HCT116 (cell line): ENCODE measurements around the gene SH2D1B. TPM values are rescaled to one million over a fixed set of nuclear protein-coding genes. Genes with fewer than 3 reads are reported as not detected.

Experiments used
- ATAC-seq: fragments of 200-7000 bp; cut with Tn5 transposase; 2 replicates; pipeline ENCODE4 v1.9.1; 2020; ENCODE audit warnings: mild to moderate bottlenecking, moderate library complexity
- BruUV-seq: library from RNA; stranded (reverse); fragments of 400-500 nt; replicated peaks from 2 replicates; lab custom pipeline; 2021; lab: Mats Ljungman, UMichigan
- CTCF ChIA-PET: fragments of 300-600 bp; sonication (Branson Sonifier 250); formaldehyde crosslinking; loops from one replicate; lab custom pipeline; 2021; ENCODE audit warnings: antibody characterized with exemption; lab: Charles Lee
- POLR2A ChIA-PET: fragments of 300-600, 350-600 bp; sonication (Branson Sonifier 250); formaldehyde crosslinking; loops from one replicate; lab custom pipeline; 2021; ENCODE audit warnings: antibody characterized with exemption; lab: Charles Lee
- RAD21 ChIA-PET, 2 experiments: fragments of 300-600 bp; sonication (Branson Sonifier 250); formaldehyde crosslinking; loops; one replicate each; lab custom pipeline; 2023; ENCODE audit warnings: low total read pairs in 2 of 2; ENCODE audit not compliant: uncharacterized antibody in 2 of 2, unreplicated experiment in 2 of 2, low non-redundant PET in 1 of 2; lab: Charles Lee
- DNase-seq: peaks from one replicate; pipeline ENCODE4 v3.0.0-alpha.2; 2010; ENCODE audit warnings: low read depth, low spot score
- H2AFZ ChIP-seq: fragments of 200-600 bp; shearing (Covaris generic), sonication (generic); 2 replicates; pipeline ENCODE4 v1.6.1; 2017; ENCODE audit warnings: low read depth, mixed run types, mixed read lengths, antibody characterized with exemption, low read length; ENCODE audit not compliant: poor library complexity, severe bottlenecking
- H3K27ac ChIP-seq: 2 replicates; pipeline ENCODE4 v1.5.1; 2012; ENCODE audit warnings: low read depth, low read length
- H3K27me3 ChIP-seq: fragments of 200-600 bp; sonication (generic); 2 replicates; pipeline ENCODE4 v1.6.1; 2016; ENCODE audit warnings: mixed run types, low read length, mixed read lengths; ENCODE audit not compliant: insufficient read depth
- H3K36me3 ChIP-seq, 2 experiments: fragments of 200-500 bp in 1 of 2; fragments of 200-600 bp in 1 of 2; sonication (Bioruptor generic) in 1 of 2; sonication (generic) in 1 of 2; 2 replicates each; pipeline versions ENCODE4 v1.5.1 to v1.6.1; 2014 to 2016; ENCODE audit warnings: low read length in 2 of 2, inconsistent platforms in 1 of 2, mixed read lengths in 1 of 2, mixed run types in 1 of 2; ENCODE audit not compliant: insufficient read depth in 2 of 2, control insufficient read depth in 1 of 2
- H3K4me1 ChIP-seq, 2 experiments: fragments of 200-600 bp in 1 of 2; sonication (generic) in 1 of 2; 2 replicates each; pipeline versions ENCODE4 v1.5.1 to v1.6.1; 2012 to 2017; ENCODE audit warnings: low read length in 2 of 2, inconsistent platforms in 1 of 2, mild to moderate bottlenecking in 1 of 2, mixed read lengths in 1 of 2, mixed run types in 1 of 2, moderate library complexity in 1 of 2; ENCODE audit not compliant: insufficient read depth in 2 of 2, control insufficient read depth in 1 of 2
- H3K4me2 ChIP-seq: fragments of 200-600 bp; sonication (generic); 2 replicates; pipeline ENCODE4 v1.6.1; 2017; ENCODE audit warnings: mixed run types, low read length, mixed read lengths
- H3K4me3 ChIP-seq, 2 experiments: fragments of 200-600 bp in 1 of 2; sonication (generic) in 1 of 2; replicated peaks in 1 of 2; 2 replicates each; pipeline ENCODE4 v1.5.1; 2011 to 2016; ENCODE audit warnings: low read length in 2 of 2, control low read depth in 1 of 2, low read depth in 1 of 2, mild to moderate bottlenecking in 1 of 2, mixed read lengths in 1 of 2, mixed run types in 1 of 2
- H3K79me2 ChIP-seq: fragments of 200-600 bp; sonication (generic); 2 replicates; pipeline ENCODE4 v1.6.1; 2017; ENCODE audit warnings: mild to moderate bottlenecking, mixed run types, low read length, moderate library complexity, mixed read lengths; ENCODE audit not compliant: insufficient read depth
- H3K9ac ChIP-seq: fragments of 200-600 bp; sonication (generic); 2 replicates; pipeline ENCODE4 v1.6.1; 2016; ENCODE audit warnings: low read length, mixed read lengths
- H3K9me2 ChIP-seq: fragments of 200-600 bp; sonication (generic), shearing (Covaris generic); 2 replicates; pipeline ENCODE4 v1.6.1; 2017; ENCODE audit warnings: mixed run types, mild to moderate bottlenecking, moderate library complexity; ENCODE audit not compliant: insufficient read depth
- H3K9me3 ChIP-seq, 2 experiments: fragments of 200-500 bp in 1 of 2; fragments of 200-600 bp in 1 of 2; sonication (Bioruptor generic) in 1 of 2; sonication (generic) in 1 of 2; 2 replicates each; pipeline ENCODE4 v1.6.1; 2014 to 2017; ENCODE audit warnings: low read length in 2 of 2, mixed read lengths in 2 of 2, inconsistent platforms in 1 of 2, low read depth in 1 of 2, mild to moderate bottlenecking in 1 of 2, mixed run types in 1 of 2, moderate library complexity in 1 of 2; ENCODE audit not compliant: control insufficient read depth in 1 of 2, insufficient read depth in 1 of 2
- H4K20me1 ChIP-seq: fragments of 200-600 bp; sonication (generic), shearing (Covaris generic); 2 replicates; pipeline ENCODE4 v1.6.1; 2017; ENCODE audit warnings: mixed run types, mild to moderate bottlenecking, moderate library complexity; ENCODE audit not compliant: insufficient read depth
- CBX3 ChIP-seq: IDR thresholded peaks from 2 replicates; pipeline ENCODE4 v1.6.1; 2012; ENCODE audit warnings: low read depth
- CEBPB ChIP-seq: IDR thresholded peaks from 2 replicates; pipeline ENCODE4 v1.6.1; 2012; ENCODE audit warnings: low read depth
- EGR1 ChIP-seq: IDR thresholded peaks from 2 replicates; pipeline ENCODE4 v1.6.1; 2012; ENCODE audit warnings: low read depth
- EZH2 ChIP-seq: fragments of 200-600 bp; sonication (generic); IDR thresholded peaks from 2 replicates; pipeline ENCODE4 v1.6.1; 2017; ENCODE audit warnings: antibody characterized with exemption, mixed run types
- EZH2phosphoT487 ChIP-seq: fragments of 200-600 bp; IDR thresholded peaks from 2 replicates; pipeline ENCODE4 v1.6.1; 2018; ENCODE audit warnings: antibody characterized with exemption, borderline replicate concordance
- JUND ChIP-seq: IDR thresholded peaks from 2 replicates; pipeline ENCODE4 v1.6.1; 2012
- POLR2A ChIP-seq: IDR thresholded peaks from 2 replicates; pipeline ENCODE4 v1.7.0; 2011; ENCODE audit warnings: borderline replicate concordance; ENCODE audit not compliant: insufficient read depth, insufficient read length; ENCODE audit errors: extremely low read depth
- POLR2AphosphoS5 ChIP-seq: IDR thresholded peaks from 2 replicates; pipeline ENCODE4 v1.6.1; 2011; ENCODE audit warnings: mild to moderate bottlenecking, low read depth, low read length, moderate library complexity
- RAD21 ChIP-seq: IDR thresholded peaks from 2 replicates; pipeline ENCODE4 v1.6.1; 2012; ENCODE audit warnings: low read depth, mild to moderate bottlenecking
- SIN3A ChIP-seq: IDR thresholded peaks from 2 replicates; pipeline ENCODE4 v1.6.1; 2012; ENCODE audit warnings: low read depth
- SP1 ChIP-seq: IDR thresholded peaks from 2 replicates; pipeline ENCODE4 v1.6.1; 2012; ENCODE audit warnings: low read depth
- SRF ChIP-seq: IDR thresholded peaks from 2 replicates; pipeline ENCODE4 v1.6.1; 2012; ENCODE audit warnings: low read depth
- TCF7L2 ChIP-seq: IDR thresholded peaks from 2 replicates; pipeline ENCODE4 v1.7.0; 2011; ENCODE audit warnings: borderline replicate concordance, inconsistent platforms; ENCODE audit not compliant: insufficient read depth, insufficient read length; ENCODE audit errors: extremely low read depth
- YY1 ChIP-seq: IDR thresholded peaks from 2 replicates; pipeline ENCODE4 v1.6.1; 2011; ENCODE audit warnings: low read length, low read depth, moderate library complexity, mild to moderate bottlenecking; ENCODE audit not compliant: insufficient replicate concordance; ENCODE audit errors: extremely low read depth
- ZFX ChIP-seq: fragments of 450-650 bp; IDR thresholded peaks from 2 replicates; pipeline ENCODE4 v1.6.1; 2017
- ZNF274 ChIP-seq: fragments of 200-500 bp; sonication (Bioruptor generic); IDR thresholded peaks from 2 replicates; pipeline ENCODE4 v1.6.1; 2014; ENCODE audit warnings: mild to moderate bottlenecking, low read depth, low read length, inconsistent platforms
- intact Hi-C: fragments of 100-400 bp; cut with micrococcal nuclease; formaldehyde crosslinking; loops from 2 replicates; pipeline ENCODE4 v1.10.0; 2022
- total RNA-seq: library from RNA; stranded (reverse); gene quantifications from one replicate; pipeline ENCODE4 v1.2.1, GENCODE V29; 2021; ENCODE audit not compliant: unreplicated experiment
- TF ChIP-seq, protein P1 (sequence below): IDR thresholded peaks from 2 replicates; pipeline ENCODE4 v1.6.1; 2012
- TF ChIP-seq, protein P2 (sequence below): IDR thresholded peaks from 2 replicates; pipeline ENCODE4 v1.6.1; 2012
- TF ChIP-seq, protein P3 (sequence below), 3 experiments: fragments of 200-600 bp in 1 of 3; sonication (generic) in 1 of 3; IDR thresholded peaks in 2 of 3; conservative IDR thresholded peaks in 1 of 3; 2 replicates each; pipeline ENCODE4 v1.5.1; 2012 to 2017; ENCODE audit warnings: low read depth in 2 of 3, low read length in 2 of 3, antibody characterized with exemption in 1 of 3, borderline replicate concordance in 1 of 3, control low read depth in 1 of 3, mild to moderate bottlenecking in 1 of 3, mixed read lengths in 1 of 3, mixed run types in 1 of 3, moderate library complexity in 1 of 3; ENCODE audit not compliant: insufficient read depth in 1 of 3
- TF ChIP-seq, protein P4 (sequence below): IDR thresholded peaks from 2 replicates; pipeline ENCODE4 v1.6.1; 2012; ENCODE audit warnings: low read depth

Gene SH2D1B
- total RNA-seq, 1 experiment from 2014 or later: 0.12 TPM

DNA sequence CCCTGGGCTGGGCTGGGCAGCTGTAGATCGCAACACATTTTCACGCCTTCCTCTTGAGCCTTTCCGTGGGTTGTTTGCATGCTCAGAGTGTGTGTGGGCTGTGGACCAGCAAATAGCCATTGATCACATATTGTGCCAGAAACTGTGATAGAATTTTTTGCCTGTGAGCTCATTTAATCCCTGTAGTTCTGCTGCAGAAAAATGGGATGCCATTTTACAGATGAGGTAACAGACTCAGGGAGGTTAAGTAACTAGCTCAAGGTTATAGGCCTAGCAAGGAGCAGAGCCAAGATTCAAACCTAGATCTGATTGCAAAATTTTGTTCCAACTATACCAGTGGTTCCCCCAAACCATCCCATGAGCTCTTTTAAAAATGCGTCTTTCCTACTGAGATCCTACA is 45.8 kb downstream of the SH2D1B start (continued):
- TF ChIP-seq TCF7L2 (no peak), YY1 (no peak), EZH2phosphoT487 (no peak)

DNA sequence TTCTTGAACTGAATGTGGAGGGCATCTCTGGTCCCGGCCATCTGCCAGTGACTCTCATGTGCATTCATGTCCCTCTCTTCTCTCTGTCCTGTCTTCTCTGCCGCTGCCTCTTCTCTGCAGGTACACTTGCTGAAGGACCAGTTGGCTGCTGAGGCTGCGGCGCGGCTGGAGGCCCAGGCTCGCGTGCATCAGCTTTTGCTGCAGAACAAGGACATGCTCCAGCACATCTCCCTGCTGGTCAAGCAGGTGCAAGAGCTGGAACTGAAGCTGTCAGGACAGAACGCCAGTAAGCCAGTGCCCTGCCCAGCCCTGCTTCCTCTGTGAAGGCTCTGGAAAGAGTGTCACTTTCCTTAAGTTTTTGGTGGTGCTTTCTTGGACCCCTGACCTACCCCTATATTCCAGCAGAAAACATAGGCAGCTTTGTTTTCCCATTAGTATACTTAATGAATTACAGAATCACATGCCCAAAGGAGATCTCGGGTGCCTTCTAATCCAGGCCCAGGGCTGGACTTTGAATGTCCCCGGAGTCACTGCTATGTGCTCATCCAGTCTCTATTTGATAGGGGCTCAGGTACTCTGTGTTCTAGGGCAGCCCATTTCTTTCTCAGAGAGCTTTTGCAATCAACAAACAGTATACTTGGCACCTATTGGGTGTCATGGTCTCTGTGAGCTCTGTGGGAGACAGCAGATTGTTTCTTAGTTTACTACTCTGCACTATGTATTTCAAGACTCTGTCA is 46.5 kb downstream of the SH2D1B start:
- peaks cover 0 to 3% of the 10 kb centered on the region in 2 experiments; a peak in 1 of 4 replicates for H3K36me3 ChIP-seq
- H3K4me3 ChIP-seq: no peak overlapping the region
- ChIA-PET CTCF (no interaction called here), RAD21 (no interaction called here), POLR2A (no interaction called here)
- peaks cover 0 to 6% of the 10 kb centered on the region in 2 experiments; a peak in 1 of 4 replicates for H3K4me1 ChIP-seq
- H2AFZ ChIP-seq: no peak overlapping the region
- no peak overlapping the region for H3K27ac ChIP-seq
- no peaks in the 10 kb centered on the region for H3K9me3 ChIP-seq
- TF ChIP-seq SRF (no peak), ZFX (no peak), JUND (no peak), SIN3A (no peak), CBX3 (no peak), POLR2A (no peak), YY1 (no peak), SP1 (no peak), EGR1 (no peak), CEBPB (no peak), POLR2AphosphoS5 (no peak), EZH2 (no peak), RAD21 (no peak), TCF7L2 (no peak), ZNF274 (no peak)
- TF ChIP-seq, protein P1, sequence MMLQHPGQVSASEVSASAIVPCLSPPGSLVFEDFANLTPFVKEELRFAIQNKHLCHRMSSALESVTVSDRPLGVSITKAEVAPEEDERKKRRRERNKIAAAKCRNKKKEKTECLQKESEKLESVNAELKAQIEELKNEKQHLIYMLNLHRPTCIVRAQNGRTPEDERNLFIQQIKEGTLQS: no peak
- TF ChIP-seq, protein P2, sequence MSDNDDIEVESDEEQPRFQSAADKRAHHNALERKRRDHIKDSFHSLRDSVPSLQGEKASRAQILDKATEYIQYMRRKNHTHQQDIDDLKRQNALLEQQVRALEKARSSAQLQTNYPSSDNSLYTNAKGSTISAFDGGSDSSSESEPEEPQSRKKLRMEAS: no peak
- TF ChIP-seq, protein P3, sequence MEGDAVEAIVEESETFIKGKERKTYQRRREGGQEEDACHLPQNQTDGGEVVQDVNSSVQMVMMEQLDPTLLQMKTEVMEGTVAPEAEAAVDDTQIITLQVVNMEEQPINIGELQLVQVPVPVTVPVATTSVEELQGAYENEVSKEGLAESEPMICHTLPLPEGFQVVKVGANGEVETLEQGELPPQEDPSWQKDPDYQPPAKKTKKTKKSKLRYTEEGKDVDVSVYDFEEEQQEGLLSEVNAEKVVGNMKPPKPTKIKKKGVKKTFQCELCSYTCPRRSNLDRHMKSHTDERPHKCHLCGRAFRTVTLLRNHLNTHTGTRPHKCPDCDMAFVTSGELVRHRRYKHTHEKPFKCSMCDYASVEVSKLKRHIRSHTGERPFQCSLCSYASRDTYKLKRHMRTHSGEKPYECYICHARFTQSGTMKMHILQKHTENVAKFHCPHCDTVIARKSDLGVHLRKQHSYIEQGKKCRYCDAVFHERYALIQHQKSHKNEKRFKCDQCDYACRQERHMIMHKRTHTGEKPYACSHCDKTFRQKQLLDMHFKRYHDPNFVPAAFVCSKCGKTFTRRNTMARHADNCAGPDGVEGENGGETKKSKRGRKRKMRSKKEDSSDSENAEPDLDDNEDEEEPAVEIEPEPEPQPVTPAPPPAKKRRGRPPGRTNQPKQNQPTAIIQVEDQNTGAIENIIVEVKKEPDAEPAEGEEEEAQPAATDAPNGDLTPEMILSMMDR (IDR thresholded peaks at IDR 0.05 in 2 of 3, conservative IDR thresholded peaks at IDR 0.05 in 1 of 3; ENCODE audit: borderline replicate concordance in 1 of 3, insufficient read depth in 1 of 3, low read depth in 2 of 3, low read length in 2 of 3): no peak
- TF ChIP-seq, protein P4, sequence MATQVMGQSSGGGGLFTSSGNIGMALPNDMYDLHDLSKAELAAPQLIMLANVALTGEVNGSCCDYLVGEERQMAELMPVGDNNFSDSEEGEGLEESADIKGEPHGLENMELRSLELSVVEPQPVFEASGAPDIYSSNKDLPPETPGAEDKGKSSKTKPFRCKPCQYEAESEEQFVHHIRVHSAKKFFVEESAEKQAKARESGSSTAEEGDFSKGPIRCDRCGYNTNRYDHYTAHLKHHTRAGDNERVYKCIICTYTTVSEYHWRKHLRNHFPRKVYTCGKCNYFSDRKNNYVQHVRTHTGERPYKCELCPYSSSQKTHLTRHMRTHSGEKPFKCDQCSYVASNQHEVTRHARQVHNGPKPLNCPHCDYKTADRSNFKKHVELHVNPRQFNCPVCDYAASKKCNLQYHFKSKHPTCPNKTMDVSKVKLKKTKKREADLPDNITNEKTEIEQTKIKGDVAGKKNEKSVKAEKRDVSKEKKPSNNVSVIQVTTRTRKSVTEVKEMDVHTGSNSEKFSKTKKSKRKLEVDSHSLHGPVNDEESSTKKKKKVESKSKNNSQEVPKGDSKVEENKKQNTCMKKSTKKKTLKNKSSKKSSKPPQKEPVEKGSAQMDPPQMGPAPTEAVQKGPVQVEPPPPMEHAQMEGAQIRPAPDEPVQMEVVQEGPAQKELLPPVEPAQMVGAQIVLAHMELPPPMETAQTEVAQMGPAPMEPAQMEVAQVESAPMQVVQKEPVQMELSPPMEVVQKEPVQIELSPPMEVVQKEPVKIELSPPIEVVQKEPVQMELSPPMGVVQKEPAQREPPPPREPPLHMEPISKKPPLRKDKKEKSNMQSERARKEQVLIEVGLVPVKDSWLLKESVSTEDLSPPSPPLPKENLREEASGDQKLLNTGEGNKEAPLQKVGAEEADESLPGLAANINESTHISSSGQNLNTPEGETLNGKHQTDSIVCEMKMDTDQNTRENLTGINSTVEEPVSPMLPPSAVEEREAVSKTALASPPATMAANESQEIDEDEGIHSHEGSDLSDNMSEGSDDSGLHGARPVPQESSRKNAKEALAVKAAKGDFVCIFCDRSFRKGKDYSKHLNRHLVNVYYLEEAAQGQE: no peak
- no peaks in the 10 kb centered on the region for H4K20me1 ChIP-seq
- intact Hi-C loops: no loop called here
- no TSS peak for BruUV-seq
- ATAC-seq (no peak), DNase-seq (no peak)
- no peak overlapping the region for H3K4me2 ChIP-seq
- H3K79me2 ChIP-seq: no peaks in the 10 kb centered on the region
- no peak overlapping the region for H3K9ac ChIP-seq
- H3K27me3 ChIP-seq: no peaks in the 10 kb centered on the region
- H3K9me2 ChIP-seq: no peaks in the 10 kb centered on the region
